B cell (primary cell): Measurements from ENCODE around the gene VWA7. TPM values are rescaled to one million over a fixed set of nuclear protein-coding genes. Genes with fewer than 3 reads are reported as not detected.

Experiments
- ATAC-seq: fragments of 200-7000 bp; cut with Tn5 transposase; one replicate; pipeline ENCODE4 v1.10.0; 2021; ENCODE audit warnings: low read depth, mild to moderate bottlenecking, moderate number of reproducible peaks, moderate library complexity
- CTCF ChIA-PET: fragments of 350-600 bp; sonication (Branson Sonifier 250); formaldehyde crosslinking; loops from one replicate; lab custom pipeline; 2021; ENCODE audit warnings: antibody characterized with exemption, inconsistent platforms; lab: Charles Lee
- POLR2A ChIA-PET: fragments of 350-600 bp; sonication (Branson Sonifier 250); formaldehyde crosslinking; loops from one replicate; lab custom pipeline; 2021; ENCODE audit warnings: antibody characterized with exemption; lab: Charles Lee
- DNase-seq: peaks from one replicate; pipeline ENCODE4 v3.0.0; 2013
- H2AFZ ChIP-seq: 2 replicates; pipeline ENCODE4 v1.6.1; 2012; ENCODE audit warnings: mild to moderate bottlenecking, low read depth, low read length; ENCODE audit not compliant: insufficient read depth, poor library complexity, severe bottlenecking
- H3K27ac ChIP-seq, 2 donors: 1 replicate in 1 of 2; 2 replicates in 1 of 2; pipeline ENCODE4 v1.5.1; 2012 to 2013; ENCODE audit warnings: low read length in 2 of 2, mild to moderate bottlenecking in 2 of 2, moderate library complexity in 1 of 2
- H3K27me3 ChIP-seq, 4 experiments: fragments of 200-600 bp in 1 of 4; sonication (generic) in 1 of 4; replicated peaks in 1 of 4; 1 replicate in 2 of 4; 2 replicates in 2 of 4; pipeline versions ENCODE4 v1.6.1 to v1.7.0; 2013 to 2016; ENCODE audit warnings: low read length in 3 of 4, mild to moderate bottlenecking in 2 of 4, mixed read lengths in 1 of 4, moderate library complexity in 1 of 4; ENCODE audit not compliant: insufficient read depth in 4 of 4, control insufficient read depth in 3 of 4; ENCODE audit errors: control extremely low read depth in 1 of 4
- H3K36me3 ChIP-seq, 2 experiments: replicated peaks in 1 of 2; 1 replicate in 1 of 2; 2 replicates in 1 of 2; pipeline versions ENCODE4 v1.6.1 to v1.7.1; 2013; ENCODE audit warnings: low read length in 1 of 2; ENCODE audit not compliant: insufficient read depth in 2 of 2, control insufficient read depth in 1 of 2; ENCODE audit errors: control extremely low read depth in 1 of 2, extremely low read depth in 1 of 2
- H3K4me1 ChIP-seq, 2 donors: fragments of 200-600 bp in 1 of 2; sonication (generic) in 1 of 2; 1 replicate in 1 of 2; 2 replicates in 1 of 2; pipeline versions ENCODE4 v1.5.1 to v1.6.1; 2013 to 2017; ENCODE audit warnings: low read length in 2 of 2; ENCODE audit not compliant: control insufficient read depth in 2 of 2, insufficient read depth in 2 of 2
- H3K4me2 ChIP-seq: replicated peaks from 2 replicates; pipeline ENCODE3; 2012; ENCODE audit warnings: mild to moderate bottlenecking, low read depth, low read length; ENCODE audit not compliant: poor library complexity, severe bottlenecking
- H3K4me3 ChIP-seq, 5 experiments: fragments of 200-600 bp in 1 of 5; sonication (generic) in 1 of 5; 1 replicate in 3 of 5; 2 replicates in 2 of 5; pipeline versions ENCODE4 v1.5.1 to v1.7.0; 2011 to 2016; ENCODE audit warnings: low read length in 4 of 5, mild to moderate bottlenecking in 4 of 5, low read depth in 2 of 5, control low read depth in 1 of 5, moderate library complexity in 1 of 5; ENCODE audit not compliant: insufficient read depth in 1 of 5; ENCODE audit errors: control extremely low read depth in 1 of 5, extremely low read depth in 1 of 5
- H3K79me2 ChIP-seq: fragments of 200-600 bp; sonication (generic); one replicate; pipeline ENCODE4 v1.6.0; 2016; ENCODE audit warnings: low read length; ENCODE audit not compliant: control insufficient read depth, insufficient read depth
- H3K9ac ChIP-seq: fragments of 200-600 bp; sonication (generic); 2 replicates; pipeline ENCODE4 v1.6.1; 2017; ENCODE audit warnings: mild to moderate bottlenecking, low read length, moderate library complexity
- H3K9me3 ChIP-seq, 3 donors: one replicate each; pipeline versions ENCODE4 v1.6.1 to v1.7.1; 2013; ENCODE audit warnings: low read length in 2 of 3; ENCODE audit not compliant: control insufficient read depth in 2 of 3, insufficient read depth in 1 of 3; ENCODE audit errors: control extremely low read depth in 1 of 3
- H4K20me1 ChIP-seq: 2 replicates; pipeline ENCODE4 v1.6.0; 2012; ENCODE audit warnings: mild to moderate bottlenecking, low read length; ENCODE audit not compliant: insufficient read depth, control insufficient read depth, poor library complexity, severe bottlenecking
- H3K27ac Mint-ChIP-seq: one replicate; pipeline ENCODE4 v1.8.0; 2021; ENCODE audit warnings: mixed read lengths
- H3K27me3 Mint-ChIP-seq: one replicate; pipeline ENCODE4 v1.8.0; 2021; ENCODE audit warnings: mixed read lengths
- H3K4me1 Mint-ChIP-seq: one replicate; pipeline ENCODE4 v1.8.0; 2021; ENCODE audit warnings: mixed read lengths
- H3K4me3 Mint-ChIP-seq: one replicate; pipeline ENCODE4 v1.8.0; 2021; ENCODE audit warnings: mixed read lengths
- H3K9me3 Mint-ChIP-seq: one replicate; pipeline ENCODE4 v1.8.0; 2022; ENCODE audit warnings: mixed read lengths; ENCODE audit not compliant: insufficient read depth
- CTCF ChIP-seq: fragments of 200-600 bp; IDR thresholded peaks from one replicate; pipeline ENCODE4 v1.8.0; 2022; ENCODE audit warnings: antibody characterized with exemption, mild to moderate bottlenecking
- EZH2 ChIP-seq: IDR thresholded peaks from 2 replicates; pipeline ENCODE4 v1.6.1; 2012; ENCODE audit warnings: borderline replicate concordance, low read depth, mild to moderate bottlenecking, moderate library complexity, low read length; ENCODE audit not compliant: insufficient read depth, poor library complexity, severe bottlenecking
- WGBS: methylation state at CpG from one replicate; pipeline ENCODE4 v1.1.5; 2013; ENCODE audit warnings: missing lambda C conversion rate; ENCODE audit not compliant: insufficient coverage; 5-methylcytosine and 5-hydroxymethylcytosine counted together
- intact Hi-C: fragments of 100-400 bp; cut with micrococcal nuclease; formaldehyde crosslinking; loops from one replicate; pipeline ENCODE4 v1.10.0; 2022
- polyA plus RNA-seq: library from polyadenylated mRNA; depleted of rRNA; stranded (reverse); fragments of >200 nt; gene quantifications from 2 replicates; pipeline ENCODE4 v1.2.3, GENCODE V29; 2012
- total RNA-seq, 2 donors: library from RNA; stranded (reverse); fragments of 120-200 nt in 1 of 2; gene quantifications; 1 replicate in 1 of 2; 2 replicates in 1 of 2; pipeline versions ENCODE4 v1.2.3 to v1.2.4, GENCODE V29; 2013 to 2022

VWA7 gene
- total and polyA plus RNA-seq, 2 donors (not counting 1 experiment from before 2014, with no cell fraction given) = 5.2 to 6.0 TPM

GRCh38 chr6:31723245-31723979, 53.7 kb downstream of the VWA7 start, which contains the start of gene MPIG6B:
MPIG6B (plus strand) TSS chr6:31723373; CDS start chr6:31723384, 11 bp downstream.
- intact Hi-C loops = no loop called here
- peak within 1 kb of the TSS; percentile 64 for H2AFZ ChIP-seq
- ATAC-seq (no peak), DNase-seq (no peak)
- H3K9me3 ChIP-seq = no peaks in the 10 kb centered on the region
- H3K27ac ChIP-seq = peak within 1 kb of the TSS in 1 of 2 donors; percentile 27
- peaks cover 5% of the 10 kb centered on the region for H3K79me2 ChIP-seq
- ChIA-PET CTCF (interaction anchor here (0.9 to 1.1 kb wide), 2 partner anchors 15 to 39 kb away, joined by 3 to 6 read pairs; no protein-coding TSS in a partner anchor), POLR2A (interaction anchor here (0.5 to 1.5 kb wide), 3 partner anchors 29 to 162 kb away, joined by 4 to 8 read pairs (median 8); no protein-coding TSS in a partner anchor)
- Mint-ChIP-seq H3K27ac (peak within 1 kb of the TSS; percentile 53), H3K27me3 (no peaks in the 10 kb centered on the region), H3K4me3 (peak within 1 kb of the TSS; percentile 2), H3K9me3 (no peaks in the 10 kb centered on the region), H3K4me1 (peaks cover 46% of the 10 kb centered on the region)
- no peaks in the 10 kb centered on the region for H4K20me1 ChIP-seq
- peaks cover 31 to 39% of the 10 kb centered on the region in 2 donors for H3K4me1 ChIP-seq
- WGBS = 51% methylated on average over 36 of the region's 46 CpGs
- TF ChIP-seq CTCF (no peak), EZH2 (no peak)
- H3K27me3 ChIP-seq = no peaks in the 10 kb centered on the region
- peaks cover 0 to 18% of the 10 kb centered on the region in 2 experiments for H3K36me3 ChIP-seq
- H3K4me2 ChIP-seq = peak within 1 kb of the TSS; percentile 58
- H3K4me3 ChIP-seq = peak within 1 kb of the TSS in 2 of 5 experiments; percentile 8 to 12
- no peak within 1 kb of the TSS for H3K9ac ChIP-seq

DNA sequence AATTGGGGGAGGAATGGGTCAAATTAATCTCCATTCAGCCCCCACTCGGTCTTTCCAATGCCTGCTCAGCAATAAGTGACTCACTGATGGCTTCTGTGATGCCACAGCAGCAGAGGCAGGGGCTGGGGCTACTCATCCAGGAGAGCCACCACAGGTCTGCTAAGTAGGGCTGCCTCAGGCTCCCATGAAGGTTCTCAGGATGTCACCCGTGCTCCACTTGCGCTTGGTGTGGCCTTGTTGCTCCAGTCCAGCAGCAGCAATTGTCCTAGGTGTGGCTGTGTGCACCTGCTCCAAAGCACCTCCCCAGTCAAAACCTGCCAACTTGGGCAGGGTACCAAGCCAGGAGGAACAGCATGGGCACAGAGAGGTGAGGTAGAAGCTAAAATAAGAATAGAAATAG, 55.0 kb downstream of the VWA7 start:
- WGBS = 100% methylated on average over 2 of the region's 3 CpGs
- DNase-seq (no peak), ATAC-seq (no peak)
- Histone ChIP-seq H3K36me3 (peaks cover 0 to 17% of the 10 kb centered on the region in 2 experiments), H3K4me2 (no peak overlapping the region), H3K79me2 (peaks cover 5% of the 10 kb centered on the region), H2AFZ (no peak overlapping the region), H4K20me1 (no peaks in the 10 kb centered on the region), H3K4me1 (peaks cover 19 to 26% of the 10 kb centered on the region in 2 donors), H3K27me3 (no peaks in the 10 kb centered on the region), H3K27ac (no peak overlapping the region), H3K9ac (no peak overlapping the region), H3K4me3 (no peak overlapping the region), H3K9me3 (no peaks in the 10 kb centered on the region)
- no peaks in the 10 kb centered on the region for H3K9me3 Mint-ChIP-seq
- no peaks in the 10 kb centered on the region for H3K27me3 Mint-ChIP-seq
- no peak overlapping the region for H3K27ac Mint-ChIP-seq
- H3K4me1 Mint-ChIP-seq = peaks cover 35% of the 10 kb centered on the region
- ChIA-PET CTCF (no interaction called here), POLR2A (no interaction called here)
- intact Hi-C loops = no loop called here
- TF ChIP-seq EZH2 = no peak
- no peak for TF ChIP-seq CTCF
- no peak overlapping the region for H3K4me3 Mint-ChIP-seq
